GM12891 (cell line): ENCODE measurements around the gene LHFPL3.

Source experiments
- POLR2A ChIP-seq: IDR thresholded peaks from 2 replicates; pipeline ENCODE4 v1.6.1; 2011; ENCODE audit warnings: low read depth, low read length, control low read depth
- POLR2AphosphoS5 ChIP-seq: IDR thresholded peaks from 2 replicates; pipeline ENCODE4 v1.6.1; 2011; ENCODE audit warnings: low read depth, low read length, control low read depth
- TAF1 ChIP-seq: IDR thresholded peaks from 2 replicates; pipeline ENCODE4 v1.6.1; 2011; ENCODE audit warnings: low read depth, low read length, control low read depth

DNA sequence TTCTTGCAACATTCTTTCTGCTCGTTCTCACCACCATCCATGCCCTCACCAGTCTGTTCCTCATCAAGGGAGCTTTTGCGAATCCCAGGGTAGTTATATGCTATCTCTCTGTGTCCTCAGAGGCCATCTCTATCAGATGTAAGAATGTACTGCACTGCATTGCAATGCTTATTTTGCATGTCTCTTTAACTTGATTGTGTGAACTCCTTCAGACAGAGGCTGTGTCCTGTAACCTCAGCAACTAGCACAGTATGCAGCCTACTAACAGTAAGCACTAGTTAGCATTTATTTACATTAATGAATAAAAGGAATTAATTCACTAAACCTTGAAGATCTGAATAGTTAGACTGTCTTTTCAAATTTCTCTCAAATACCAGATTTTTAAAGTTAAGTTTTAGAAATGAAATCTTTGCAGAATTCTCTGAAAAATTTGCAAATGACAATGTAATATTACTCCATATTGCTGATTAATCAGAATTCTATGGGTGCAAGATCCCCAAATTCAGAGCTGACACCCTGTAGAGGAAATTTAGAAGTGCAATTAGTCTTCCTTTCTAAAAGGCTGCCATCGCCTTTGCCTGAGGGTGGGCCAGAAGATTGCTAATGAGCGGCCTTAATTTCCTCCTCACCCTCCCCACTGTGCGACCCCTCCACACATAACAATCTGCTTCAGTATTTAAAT lies 10.3 kb upstream of the LHFPL3 start:
- TF ChIP-seq POLR2A (no peak), TAF1 (no peak), POLR2AphosphoS5 (no peak)
